Endothelial cell of umbilical vein (primary cell): Measurements from ENCODE around the gene SMURF2. TPM values are rescaled to one million over a fixed set of nuclear protein-coding genes. Genes with fewer than 3 reads are reported as not detected.

Experiments used
- BruUV-seq: library from RNA; stranded (reverse); fragments of 400-500 nt; replicated peaks from 2 replicates; lab custom pipeline; 2021; lab: Mats Ljungman, UMichigan
- CTCF ChIA-PET: fragments of 300-600, 350-600 bp; sonication (Branson Sonifier 250); formaldehyde crosslinking; loops from one replicate; lab custom pipeline; 2021; ENCODE audit warnings: antibody characterized with exemption, inconsistent platforms; lab: Charles Lee
- POLR2A ChIA-PET: fragments of 300-600, 350-600 bp; sonication (Branson Sonifier 250); formaldehyde crosslinking; loops from one replicate; lab custom pipeline; 2021; ENCODE audit warnings: antibody characterized with exemption, inconsistent platforms; lab: Charles Lee
- DNase-seq: peaks from one replicate; pipeline ENCODE4 v3.0.0-alpha.2; 2011; ENCODE audit warnings: low read depth, low spot score
- FAIRE-seq: peaks from 2 replicates; lab custom pipeline; 2011; peaks lifted over from hg19 to GRCh38; lab: Jason Lieb, UNC
- H2AFZ ChIP-seq: 2 replicates; pipeline ENCODE4 v1.6.0; 2012; ENCODE audit warnings: low read depth, low read length, control low read depth, inconsistent platforms
- H3K27ac ChIP-seq: 2 replicates; pipeline ENCODE4 v1.5.1; 2011; ENCODE audit warnings: low read depth, mild to moderate bottlenecking, control low read depth, low read length, moderate library complexity; ENCODE audit not compliant: insufficient read depth
- H3K27me3 ChIP-seq, 2 experiments: 2 replicates each; pipeline versions ENCODE4 v1.6.0 to v1.6.1; 2011; ENCODE audit warnings: low read length in 2 of 2, mixed read lengths in 1 of 2; ENCODE audit not compliant: control insufficient read depth in 2 of 2, insufficient read depth in 2 of 2
- H3K36me3 ChIP-seq, 2 experiments: 2 replicates in 1 of 2; 3 replicates in 1 of 2; pipeline ENCODE4 v1.5.1; 2011; ENCODE audit warnings: low read length in 2 of 2, mild to moderate bottlenecking in 1 of 2, moderate library complexity in 1 of 2; ENCODE audit not compliant: control insufficient read depth in 2 of 2, insufficient read depth in 2 of 2; ENCODE audit errors: extremely low read depth in 1 of 2
- H3K4me1 ChIP-seq: 3 replicates; pipeline ENCODE4 v1.5.1; 2011; ENCODE audit warnings: mild to moderate bottlenecking, low read length; ENCODE audit not compliant: control insufficient read depth, insufficient read depth; ENCODE audit errors: extremely low read depth
- H3K4me2 ChIP-seq: 2 replicates; pipeline ENCODE4 v1.6.1; 2011; ENCODE audit warnings: low read length, control low read depth, mixed read lengths; ENCODE audit not compliant: insufficient read depth
- H3K4me3 ChIP-seq, 3 experiments: fragments of 200-600 bp in 1 of 3; sonication (generic), shearing (Covaris generic) in 1 of 3; replicated peaks in 1 of 3; 2 replicates each; pipeline ENCODE4 v1.5.1; 2011 to 2016; ENCODE audit warnings: control low read depth in 3 of 3, low read length in 3 of 3, mild to moderate bottlenecking in 2 of 3, inconsistent platforms in 1 of 3, low read depth in 1 of 3, moderate library complexity in 1 of 3; ENCODE audit not compliant: insufficient read depth in 1 of 3
- H3K79me2 ChIP-seq: 2 replicates; pipeline ENCODE4 v1.6.0; 2012; ENCODE audit warnings: low read length, inconsistent platforms; ENCODE audit not compliant: control insufficient read depth, insufficient read depth
- H3K9ac ChIP-seq: replicated peaks from 2 replicates; pipeline ENCODE3; 2011; ENCODE audit warnings: low read length, control low read depth; ENCODE audit not compliant: insufficient read depth; ENCODE audit errors: extremely low read depth
- H3K9me1 ChIP-seq: replicated peaks from 3 replicates; pipeline ENCODE4 v1.6.0; 2011; ENCODE audit warnings: mild to moderate bottlenecking, low read length; ENCODE audit not compliant: control insufficient read depth, insufficient read depth; ENCODE audit errors: extremely low read depth
- H3K9me3 ChIP-seq: replicated peaks from 2 replicates; pipeline ENCODE4 v1.5.1; 2012; ENCODE audit warnings: low read length, inconsistent platforms; ENCODE audit not compliant: control insufficient read depth, insufficient read depth
- H4K20me1 ChIP-seq: replicated peaks from 2 replicates; pipeline ENCODE3; 2011; ENCODE audit warnings: mild to moderate bottlenecking, low read length; ENCODE audit not compliant: control insufficient read depth, insufficient read depth; ENCODE audit errors: extremely low read depth
- CTCF ChIP-seq, 2 donors: IDR thresholded peaks; 1 replicate in 1 of 2; 2 replicates in 1 of 2; pipeline ENCODE4 v1.5.1; 2011; ENCODE audit warnings: low read length in 2 of 2, mild to moderate bottlenecking in 2 of 2, moderate library complexity in 2 of 2, control low read depth in 1 of 2, inconsistent platforms in 1 of 2, low read depth in 1 of 2; ENCODE audit not compliant: insufficient read depth in 1 of 2; ENCODE audit errors: extremely low read depth in 1 of 2
- EZH2 ChIP-seq: IDR thresholded peaks from 2 replicates; pipeline ENCODE4 v1.6.1; 2012; ENCODE audit warnings: borderline replicate concordance, low read depth, mild to moderate bottlenecking, moderate library complexity, low read length, inconsistent platforms; ENCODE audit not compliant: severe bottlenecking
- FOS ChIP-seq: IDR thresholded peaks from 2 replicates; pipeline ENCODE4 v1.6.1; 2011; ENCODE audit warnings: mild to moderate bottlenecking, low read length, moderate library complexity, borderline replicate concordance; ENCODE audit not compliant: insufficient read depth
- GATA2 ChIP-seq: IDR thresholded peaks from 2 replicates; pipeline ENCODE4 v1.7.0; 2011; ENCODE audit warnings: low read depth, mild to moderate bottlenecking, moderate library complexity, mixed read lengths, low read length; ENCODE audit not compliant: insufficient read length, insufficient read depth
- JUN ChIP-seq: IDR thresholded peaks from 2 replicates; pipeline ENCODE4 v1.6.1; 2011; ENCODE audit warnings: borderline replicate concordance, low read depth; ENCODE audit not compliant: insufficient read length, insufficient read depth
- MYC ChIP-seq: IDR thresholded peaks from one replicate; pipeline ENCODE4 v1.6.1; 2011; ENCODE audit warnings: mild to moderate bottlenecking, low read depth, low read length
- POLR2A ChIP-seq: IDR thresholded peaks from 2 replicates; pipeline ENCODE4 v1.6.1; 2012; ENCODE audit warnings: low read depth, mild to moderate bottlenecking, control low read depth, low read length
- POLR2AphosphoS5 ChIP-seq: IDR thresholded peaks from 2 replicates; pipeline ENCODE4 v1.6.1; 2012; ENCODE audit warnings: low read depth, mild to moderate bottlenecking, control low read depth, low read length, moderate library complexity; ENCODE audit not compliant: insufficient read depth
- dilution Hi-C: fragments of 300-500 bp; cut with MboI; formaldehyde crosslinking; loops from one replicate; pipeline ENCODE4 v1.15.0; 2019; ENCODE audit warnings: low sequenced_read_pairs; ENCODE audit not compliant: extremely low pct_ligation_motif_present
- intact Hi-C: fragments of 100-400 bp; cut with micrococcal nuclease; formaldehyde crosslinking; loops from one replicate; pipeline ENCODE4 v1.10.0; 2022
- polyA plus RNA-seq, 4 experiments: library from polyadenylated mRNA; depleted of rRNA in 3 of 4; stranded (reverse) in 3 of 4; unstranded in 1 of 4; fragments of >200 nt; gene quantifications; 2 replicates each; pipeline versions ENCODE4 v1.2.1 to v1.2.3, GENCODE V29; 2011 to 2012; ENCODE audit warnings: missing spikeins in 1 of 4
- total RNA-seq: library from RNA; stranded (reverse); gene quantifications from 2 replicates; pipeline ENCODE4 v1.2.3, GENCODE V29; 2021
- TF ChIP-seq, protein P1 (sequence below): IDR thresholded peaks from 2 replicates; pipeline ENCODE4 v1.6.1; 2011; ENCODE audit not compliant: insufficient read depth, insufficient read length

Gene SMURF2
- total and polyA plus RNA-seq, 2 donors (not counting 3 experiments of a cell fraction or from before 2014, with no cell fraction given): 32.9 to 105 TPM

- Histone ChIP-seq H3K79me2 (peaks cover 100% of the 10 kb centered on the region), H3K9me3 (no peaks in the 10 kb centered on the region), H2AFZ (no peak overlapping the region), H3K36me3 (peaks cover 0 to 1% of the 10 kb centered on the region in 2 experiments), H3K4me1 (peaks cover 48% of the 10 kb centered on the region), H3K9me1 (no peaks in the 10 kb centered on the region), H3K4me3 (no peak overlapping the region), H4K20me1 (peaks cover 20% of the 10 kb centered on the region), H3K27ac (peak overlapping the region; percentile 26), H3K4me2 (peak overlapping the region; percentile 52), H3K27me3 (no peaks in the 10 kb centered on the region), H3K9ac (peak overlapping the region; percentile 21)
- DNase-seq (no peak), FAIRE-seq (no peak)
- CTCF ChIA-PET: no interaction called here
- dilution Hi-C loops: no loop called here
- POLR2A ChIA-PET: no interaction called here
- BruUV-seq: no TSS peak
- intact Hi-C loops: no loop called here
- TF ChIP-seq EZH2 (no peak), POLR2AphosphoS5 (no peak), FOS (no peak), MYC (no peak), JUN (no peak), POLR2A (no peak), CTCF (IDR thresholded peaks at IDR 0.05; ENCODE audit: extremely low read depth in 1 of 2, insufficient read depth in 1 of 2, low read depth in 1 of 2, low read length in 2 of 2) (no peak), GATA2 (no peak)
- TF ChIP-seq, protein P1, sequence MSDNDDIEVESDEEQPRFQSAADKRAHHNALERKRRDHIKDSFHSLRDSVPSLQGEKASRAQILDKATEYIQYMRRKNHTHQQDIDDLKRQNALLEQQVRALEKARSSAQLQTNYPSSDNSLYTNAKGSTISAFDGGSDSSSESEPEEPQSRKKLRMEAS: no peak
These were observed 8.7 kb downstream of the SMURF2 start for GRCh38 chr17:64653325-64653984.
